PC-3 (cell line): ENCODE results near the gene ROBO2. TPM values are rescaled to one million over a fixed set of nuclear protein-coding genes. Genes with fewer than 3 reads are reported as not detected.

ENCODE experiments used
- ATAC-seq: fragments of 200-7000 bp; cut with Tn5 transposase; 2 replicates; pipeline ENCODE4 v1.9.1; 2020; ENCODE audit warnings: mild to moderate bottlenecking, moderate library complexity
- BruUV-seq: library from RNA; stranded (reverse); fragments of 400-500 nt; replicated peaks from 2 replicates; lab custom pipeline; 2021; lab: Mats Ljungman, UMichigan
- CTCF ChIA-PET: fragments of 300-600 bp; sonication (Branson Sonifier 250); formaldehyde crosslinking; loops from one replicate; lab custom pipeline; 2022; ENCODE audit warnings: antibody characterized with exemption; lab: Charles Lee
- POLR2A ChIA-PET: fragments of 300-600 bp; sonication (Branson Sonifier 250); formaldehyde crosslinking; loops from one replicate; lab custom pipeline; 2022; ENCODE audit warnings: antibody characterized with exemption; ENCODE audit not compliant: unreplicated experiment; lab: Charles Lee
- DNase-seq: peaks from one replicate; pipeline ENCODE4 v3.0.0-alpha.2; 2015
- H2AFZ ChIP-seq: fragments of 300-600 bp; sonication (generic); 2 replicates; pipeline ENCODE4 v1.6.0; 2016; ENCODE audit warnings: antibody characterized with exemption, low read length
- H3F3A ChIP-seq: fragments of 300-600 bp; sonication (generic); one replicate; pipeline ENCODE4 v1.6.0; 2017; ENCODE audit warnings: antibody characterized with exemption, low read length, control low read depth, mild to moderate bottlenecking; ENCODE audit not compliant: unreplicated experiment
- H3K27ac ChIP-seq: fragments of 300-600 bp; sonication (generic); 2 replicates; pipeline ENCODE4 v1.5.1; 2016; ENCODE audit warnings: mild to moderate bottlenecking, low read length
- H3K27me3 ChIP-seq: fragments of 300-600 bp; sonication (generic); 2 replicates; pipeline ENCODE4 v1.6.1; 2016; ENCODE audit warnings: low read length, mixed read lengths
- H3K36me3 ChIP-seq: fragments of 300-600 bp; sonication (generic); 2 replicates; pipeline ENCODE4 v1.6.1; 2016; ENCODE audit warnings: low read depth, mixed run types, low read length, mixed read lengths
- H3K4me1 ChIP-seq: fragments of 300-600 bp; sonication (generic); 2 replicates; pipeline ENCODE4 v1.5.1; 2016; ENCODE audit warnings: low read length; ENCODE audit not compliant: insufficient read depth
- H3K4me2 ChIP-seq: fragments of 300-600 bp; sonication (generic); 2 replicates; pipeline ENCODE4 v1.6.0; 2016; ENCODE audit warnings: low read length
- H3K4me3 ChIP-seq: fragments of 300-600 bp; sonication (generic); 2 replicates; pipeline ENCODE4 v1.5.1; 2016; ENCODE audit warnings: mild to moderate bottlenecking, low read length, mixed read lengths
- H3K79me2 ChIP-seq: fragments of 300-600 bp; sonication (generic); 2 replicates; pipeline ENCODE4 v1.6.1; 2017; ENCODE audit warnings: low read length, mixed read lengths
- H3K9ac ChIP-seq: fragments of 300-600 bp; sonication (generic); 2 replicates; pipeline ENCODE4 v1.6.0; 2016; ENCODE audit warnings: mild to moderate bottlenecking, low read length
- H3K9me2 ChIP-seq: fragments of 300-600 bp; sonication (generic); replicated peaks from 2 replicates; pipeline ENCODE4 v1.6.1; 2016; ENCODE audit warnings: mixed run types, low read length, mixed read lengths
- H3K9me3 ChIP-seq: fragments of 300-600 bp; sonication (generic); 2 replicates; pipeline ENCODE4 v1.6.1; 2016; ENCODE audit warnings: low read length, mixed read lengths
- H4K20me1 ChIP-seq: fragments of 300-600 bp; sonication (generic); 2 replicates; pipeline ENCODE4 v1.6.1; 2016; ENCODE audit warnings: low read length, mixed read lengths
- CTCF ChIP-seq: fragments of 300-600 bp; sonication (generic); conservative IDR thresholded peaks from 2 replicates; pipeline ENCODE4 v1.5.1; 2017; ENCODE audit warnings: antibody characterized with exemption, low read depth, mild to moderate bottlenecking, low read length
- EZH2 ChIP-seq: fragments of 300-600 bp; sonication (generic); IDR thresholded peaks from one replicate; pipeline ENCODE4 v1.6.1; 2017; ENCODE audit warnings: antibody characterized with exemption, mild to moderate bottlenecking, low read length; ENCODE audit not compliant: unreplicated experiment
- EZH2phosphoT487 ChIP-seq: fragments of 300-600 bp; sonication (generic); IDR thresholded peaks from 2 replicates; pipeline ENCODE4 v1.6.1; 2018; ENCODE audit warnings: mild to moderate bottlenecking, antibody characterized with exemption, low read length, borderline replicate concordance
- intact Hi-C: fragments of 100-400 bp; cut with micrococcal nuclease; formaldehyde crosslinking; loops from 2 replicates; pipeline ENCODE4 v1.9.0; 2023
- total RNA-seq: library from RNA; depleted of rRNA; stranded (reverse); fragments of >200 nt; gene quantifications from 2 replicates; pipeline ENCODE4 v1.2.3, GENCODE V29; 2014

Gene ROBO2
- total RNA-seq, 1 experiment from 2014 or later: not detected

GRCh38 chr3:77096145-77096544 is 56.2 kb downstream of the ROBO2 start:
- ChIA-PET POLR2A (no interaction called here), CTCF (no interaction called here)

DNA sequence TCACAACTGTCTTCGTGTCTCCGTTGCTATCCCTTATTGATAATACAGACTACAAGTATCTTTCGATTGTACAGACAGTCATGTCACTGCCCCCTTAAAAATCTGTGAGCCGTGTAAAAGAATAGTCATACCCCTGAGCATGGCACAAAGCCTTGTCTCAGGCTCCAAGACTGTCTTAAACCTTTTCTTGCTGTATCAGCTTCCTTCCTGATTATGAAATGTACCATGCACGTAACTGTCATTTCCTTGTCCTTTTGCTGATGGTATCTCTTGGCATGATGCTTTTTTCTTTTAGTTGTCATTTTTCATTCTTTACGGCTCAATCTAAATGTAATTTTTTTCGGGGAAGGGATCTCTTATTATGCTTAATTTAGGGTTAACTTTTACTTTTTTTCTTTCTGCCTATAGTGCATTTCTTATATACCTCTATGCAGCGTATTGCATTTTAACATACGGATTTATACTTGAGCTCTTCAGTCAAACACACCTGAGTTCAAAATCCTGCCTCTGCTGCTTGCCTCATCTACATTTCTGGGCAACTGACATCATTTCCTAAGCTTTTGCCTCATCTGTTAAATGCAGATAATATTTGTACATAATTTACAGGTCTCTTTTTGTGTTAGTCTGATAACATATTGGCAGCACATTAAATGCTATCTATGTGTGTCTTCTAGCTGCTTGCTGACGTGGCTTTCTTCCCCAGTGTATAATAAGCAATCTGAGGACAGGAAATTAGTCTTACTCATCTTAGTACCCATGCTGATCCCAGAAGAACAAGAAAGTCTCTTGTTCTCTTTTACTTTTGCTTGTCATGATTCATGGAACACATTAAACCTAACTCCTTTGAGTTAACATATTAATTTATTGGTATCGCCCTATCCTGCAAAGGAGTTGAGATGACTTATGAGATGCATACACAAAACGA is 57.3 kb downstream of the ROBO2 start:
- ATAC-seq (no peak), DNase-seq (peak; percentile 12)
- no peaks in the 10 kb centered on the region for H3K9me3 ChIP-seq
- BruUV-seq: no TSS peak
- peaks cover 39% of the 10 kb centered on the region for H3K27me3 ChIP-seq
- no peaks in the 10 kb centered on the region for H3K36me3 ChIP-seq
- H3K4me2 ChIP-seq: no peak overlapping the region
- no peak overlapping the region for H3K27ac ChIP-seq
- no peak overlapping the region for H3K9ac ChIP-seq
- no peaks in the 10 kb centered on the region for H3K79me2 ChIP-seq
- ChIA-PET CTCF (no interaction called here), POLR2A (no interaction called here)
- H3K4me3 ChIP-seq: no peak overlapping the region
- no peaks in the 10 kb centered on the region for H3K4me1 ChIP-seq
- H2AFZ ChIP-seq: no peak overlapping the region
- H3F3A ChIP-seq: no peaks in the 10 kb centered on the region
- no peaks in the 10 kb centered on the region for H4K20me1 ChIP-seq
- TF ChIP-seq EZH2 (no peak), EZH2phosphoT487 (no peak), CTCF (no peak)
- no peaks in the 10 kb centered on the region for H3K9me2 ChIP-seq
- intact Hi-C loops: no loop called here

More at GRCh38 chr3:77096145-77096544, 56.2 kb downstream of the ROBO2 start:
- Histone ChIP-seq H4K20me1 (no peaks in the 10 kb centered on the region), H3K9ac (no peak overlapping the region), H3K4me3 (no peak overlapping the region), H3K79me2 (no peaks in the 10 kb centered on the region), H2AFZ (no peak overlapping the region), H3K4me1 (no peaks in the 10 kb centered on the region), H3F3A (no peaks in the 10 kb centered on the region), H3K36me3 (no peaks in the 10 kb centered on the region), H3K27me3 (peaks cover 43% of the 10 kb centered on the region), H3K9me3 (no peaks in the 10 kb centered on the region), H3K4me2 (no peak overlapping the region), H3K9me2 (no peaks in the 10 kb centered on the region), H3K27ac (no peak overlapping the region)
- TF ChIP-seq EZH2 (no peak), EZH2phosphoT487 (no peak), CTCF (no peak)
- no TSS peak for BruUV-seq
- intact Hi-C loops: no loop called here
- DNase-seq (no peak), ATAC-seq (no peak)
